Hepatocyte (in vitro differentiated cells): ENCODE data around the gene NCF4. TPM values are rescaled to one million over a fixed set of nuclear protein-coding genes. Genes with fewer than 3 reads are reported as not detected.

Experiments used
- DNase-seq: peaks from one replicate; pipeline ENCODE4 v3.0.0-alpha.2; 2016; ENCODE audit warnings: low spot score
- H2AFZ ChIP-seq: fragments of 200-600 bp; sonication (generic); 2 replicates; pipeline ENCODE4 v1.6.0; 2016; ENCODE audit warnings: antibody characterized with exemption, mild to moderate bottlenecking
- H3K27ac ChIP-seq: fragments of 200-600 bp; sonication (generic); 2 replicates; pipeline ENCODE4 v1.5.1; 2016; ENCODE audit warnings: mild to moderate bottlenecking
- H3K27me3 ChIP-seq: fragments of 200-600 bp; sonication (generic); 2 replicates; pipeline ENCODE4 v1.6.1; 2016
- H3K36me3 ChIP-seq: fragments of 200-600 bp; sonication (generic); replicated peaks from 2 replicates; pipeline ENCODE4 v1.5.1; 2016; ENCODE audit warnings: low read depth; ENCODE audit not compliant: insufficient read depth
- H3K4me1 ChIP-seq: fragments of 200-600 bp; sonication (generic); 2 replicates; pipeline ENCODE4 v1.5.1; 2016; ENCODE audit warnings: mild to moderate bottlenecking, moderate library complexity; ENCODE audit not compliant: insufficient read depth
- H3K4me2 ChIP-seq: fragments of 200-600 bp; sonication (generic); 2 replicates; pipeline ENCODE4 v1.6.0; 2016
- H3K4me3 ChIP-seq: fragments of 200-600 bp; sonication (generic); 2 replicates; pipeline ENCODE4 v1.5.1; 2016; ENCODE audit warnings: mild to moderate bottlenecking
- H3K79me2 ChIP-seq: fragments of 200-600 bp; sonication (generic); 2 replicates; pipeline ENCODE4 v1.6.0; 2017; ENCODE audit warnings: mild to moderate bottlenecking
- H3K9me2 ChIP-seq: fragments of 200-600 bp; sonication (generic); replicated peaks from 2 replicates; pipeline ENCODE4 v1.6.0; 2017; ENCODE audit warnings: mild to moderate bottlenecking; ENCODE audit not compliant: insufficient read depth
- H3K9me3 ChIP-seq: fragments of 200-600 bp; sonication (generic); 2 replicates; pipeline ENCODE4 v1.5.1; 2016; ENCODE audit warnings: low read depth, mild to moderate bottlenecking
- H4K20me1 ChIP-seq: fragments of 200-600 bp; sonication (generic); 2 replicates; pipeline ENCODE4 v1.6.0; 2016; ENCODE audit warnings: mild to moderate bottlenecking; ENCODE audit not compliant: insufficient read depth, poor library complexity, severe bottlenecking
- EZH2 ChIP-seq: fragments of 200-600 bp; sonication (generic); IDR thresholded peaks from 2 replicates; pipeline ENCODE4 v1.6.1; 2016; ENCODE audit warnings: antibody characterized with exemption, mild to moderate bottlenecking, borderline replicate concordance
- EZH2phosphoT487 ChIP-seq: fragments of 200-600 bp; sonication (generic); IDR thresholded peaks from one replicate; pipeline ENCODE4 v1.6.1; 2018; ENCODE audit warnings: antibody characterized with exemption, mild to moderate bottlenecking, low read depth, moderate library complexity; ENCODE audit not compliant: unreplicated experiment, severe bottlenecking
- WGBS: methylation state at CpG from one replicate; pipeline ENCODE4 v1.1.6; 2016; ENCODE audit warnings: low lambda C conversion rate; ENCODE audit errors: missing lambda C conversion rate; 5-methylcytosine and 5-hydroxymethylcytosine counted together
- polyA plus RNA-seq: library from polyadenylated mRNA; unstranded; fragments of >200 nt; fragmentation: Nextera tagmentation; extraction: Ambion mirVana; gene quantifications from 2 replicates; pipeline ENCODE4 v1.2.1, GENCODE V29; 2016
- total RNA-seq: library from RNA; depleted of rRNA; stranded (reverse); fragments of >200 nt; gene quantifications from 2 replicates; pipeline ENCODE4 v1.2.3, GENCODE V29; 2014
- TF ChIP-seq, protein P1 (sequence below): fragments of 200-600 bp; sonication (generic); IDR thresholded peaks from 2 replicates; pipeline ENCODE4 v1.5.1; 2016; ENCODE audit warnings: antibody characterized with exemption, mild to moderate bottlenecking; ENCODE audit not compliant: poor library complexity

NCF4 gene
- total and polyA plus RNA-seq, 2 experiments from 2014 or later, result 0.37 to 0.54 TPM

DNA sequence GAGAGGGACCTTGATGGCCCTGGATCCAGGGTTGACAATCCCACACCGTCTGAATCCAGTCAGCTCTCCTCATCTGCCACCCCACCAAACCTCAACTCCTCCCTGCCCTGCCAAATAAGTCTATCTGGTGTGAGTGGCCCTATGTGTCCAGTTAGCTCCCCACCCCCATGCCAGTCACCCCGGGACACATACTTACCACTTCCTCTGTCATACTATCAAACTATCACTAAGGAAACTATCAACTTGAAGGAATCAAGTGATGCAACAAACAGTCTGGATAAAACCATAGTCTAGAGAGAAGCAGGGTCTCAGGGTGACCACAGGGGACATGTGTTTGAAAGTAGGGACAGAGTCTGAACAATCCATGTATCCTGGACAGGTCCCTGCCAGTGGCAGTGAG lies 39.4 kb downstream of the NCF4 start:
- Histone ChIP-seq H3K27ac (no peak overlapping the region), H3K9me2 (no peaks in the 10 kb centered on the region), H3K4me3 (no peak overlapping the region), H3K4me1 (no peaks in the 10 kb centered on the region), H4K20me1 (no peaks in the 10 kb centered on the region), H2AFZ (no peak overlapping the region), H3K79me2 (no peaks in the 10 kb centered on the region), H3K9me3 (no peaks in the 10 kb centered on the region), H3K4me2 (no peak overlapping the region), H3K27me3 (peaks cover 8% of the 10 kb centered on the region), H3K36me3 (no peaks in the 10 kb centered on the region)
- TF ChIP-seq EZH2phosphoT487 (no peak), EZH2 (no peak)
- TF ChIP-seq, protein P1, sequence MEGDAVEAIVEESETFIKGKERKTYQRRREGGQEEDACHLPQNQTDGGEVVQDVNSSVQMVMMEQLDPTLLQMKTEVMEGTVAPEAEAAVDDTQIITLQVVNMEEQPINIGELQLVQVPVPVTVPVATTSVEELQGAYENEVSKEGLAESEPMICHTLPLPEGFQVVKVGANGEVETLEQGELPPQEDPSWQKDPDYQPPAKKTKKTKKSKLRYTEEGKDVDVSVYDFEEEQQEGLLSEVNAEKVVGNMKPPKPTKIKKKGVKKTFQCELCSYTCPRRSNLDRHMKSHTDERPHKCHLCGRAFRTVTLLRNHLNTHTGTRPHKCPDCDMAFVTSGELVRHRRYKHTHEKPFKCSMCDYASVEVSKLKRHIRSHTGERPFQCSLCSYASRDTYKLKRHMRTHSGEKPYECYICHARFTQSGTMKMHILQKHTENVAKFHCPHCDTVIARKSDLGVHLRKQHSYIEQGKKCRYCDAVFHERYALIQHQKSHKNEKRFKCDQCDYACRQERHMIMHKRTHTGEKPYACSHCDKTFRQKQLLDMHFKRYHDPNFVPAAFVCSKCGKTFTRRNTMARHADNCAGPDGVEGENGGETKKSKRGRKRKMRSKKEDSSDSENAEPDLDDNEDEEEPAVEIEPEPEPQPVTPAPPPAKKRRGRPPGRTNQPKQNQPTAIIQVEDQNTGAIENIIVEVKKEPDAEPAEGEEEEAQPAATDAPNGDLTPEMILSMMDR, result no peak
- no peak for DNase-seq
- 70% methylated on average over 2 of the region's 2 CpGs for WGBS

DNA sequence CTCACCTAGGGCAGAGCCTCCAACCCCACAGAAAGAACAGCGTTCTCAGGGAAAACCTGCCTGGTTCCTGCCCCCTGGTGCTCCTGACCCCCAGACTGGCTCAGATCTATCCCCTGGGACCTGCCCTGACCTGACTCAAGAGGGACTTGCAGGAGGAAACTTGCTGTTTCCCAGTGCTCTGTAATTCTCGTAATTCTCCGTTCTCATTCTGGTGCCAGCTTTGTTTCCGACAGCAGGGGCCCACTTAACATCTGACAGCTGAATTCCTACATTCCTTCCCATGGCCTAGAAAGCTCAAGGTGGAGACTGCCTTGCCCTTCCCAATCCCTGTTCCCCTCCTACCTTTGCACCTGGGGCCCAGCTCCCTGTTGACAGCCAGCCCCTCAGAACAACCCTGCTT lies 40.1 kb downstream of the NCF4 start:
- DNase-seq, result no peak
- peaks cover 8% of the 10 kb centered on the region for H3K27me3 ChIP-seq
- no peak overlapping the region for H3K4me2 ChIP-seq

DNA sequence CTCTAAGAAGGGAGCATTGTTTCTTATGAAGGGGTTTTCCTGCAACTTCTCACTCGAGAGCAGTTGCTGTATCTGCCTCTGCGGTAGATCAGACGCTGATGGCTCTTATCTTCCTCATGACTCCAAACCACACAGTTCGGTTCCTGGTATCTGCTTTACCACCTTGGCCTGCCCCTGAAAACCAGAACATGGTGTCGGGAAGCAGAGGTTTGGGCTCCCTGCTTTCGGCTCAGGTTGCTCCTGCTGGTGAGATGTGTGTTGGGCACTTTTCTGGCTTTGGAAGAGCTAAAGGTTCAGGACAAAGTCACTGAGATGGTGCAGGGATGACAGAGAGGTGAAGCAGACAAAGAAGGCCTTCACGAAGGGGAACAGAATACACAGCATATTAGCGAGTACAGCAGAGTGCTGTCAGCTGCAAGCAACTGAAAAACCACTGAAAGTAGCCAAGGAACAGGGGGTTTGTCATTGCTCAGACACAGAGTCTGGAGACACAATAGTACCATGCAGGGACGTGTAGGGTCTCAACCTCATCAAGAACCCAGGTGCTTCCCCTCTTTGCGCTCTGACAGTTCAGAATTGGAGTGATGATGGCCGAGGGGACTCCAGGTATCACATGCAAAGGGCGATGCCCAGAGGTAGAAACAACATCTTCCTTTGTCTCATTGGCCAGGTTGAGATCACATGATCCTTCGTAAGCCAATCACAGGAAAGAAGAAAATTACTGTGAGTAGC lies 40.8 kb downstream of the NCF4 start:
- Histone ChIP-seq H3K27me3 (peaks cover 8% of the 10 kb centered on the region), H3K9me3 (no peaks in the 10 kb centered on the region), H3K36me3 (no peaks in the 10 kb centered on the region), H3K9me2 (no peaks in the 10 kb centered on the region), H3K4me1 (no peaks in the 10 kb centered on the region), H4K20me1 (no peaks in the 10 kb centered on the region), H3K79me2 (no peaks in the 10 kb centered on the region), H3K27ac (no peak overlapping the region), H3K4me3 (no peak overlapping the region), H3K4me2 (no peak overlapping the region), H2AFZ (no peak overlapping the region)
- TF ChIP-seq, protein P1, result no peak
- TF ChIP-seq EZH2phosphoT487, result no peak
- TF ChIP-seq EZH2, result no peak
- 81% methylated on average over 13 of the region's 13 CpGs for WGBS
- no peak for DNase-seq

More for the DNA sequence above, 40.1 kb downstream of the NCF4 start:
- Histone ChIP-seq H3K27ac (no peak overlapping the region), H4K20me1 (no peaks in the 10 kb centered on the region), H3K9me2 (no peaks in the 10 kb centered on the region), H3K4me1 (no peaks in the 10 kb centered on the region), H3K4me3 (no peak overlapping the region), H2AFZ (no peak overlapping the region), H3K9me3 (no peaks in the 10 kb centered on the region), H3K79me2 (no peaks in the 10 kb centered on the region), H3K36me3 (no peaks in the 10 kb centered on the region)
- TF ChIP-seq, protein P1, result no peak
- TF ChIP-seq EZH2 (no peak), EZH2phosphoT487 (no peak)
- 25% methylated on average over 4 of the region's 4 CpGs for WGBS
